GM12891 (cell line): ENCODE results near the gene LCA5L.

Source experiments
- DNase-seq: peaks from one replicate; pipeline ENCODE4 v3.0.0; 2011; ENCODE audit warnings: low spot score; ENCODE audit not compliant: insufficient read length
- FAIRE-seq: peaks from 2 replicates; lab custom pipeline; 2011; peaks lifted over from hg19 to GRCh38; lab: Jason Lieb, UNC
- PAX5 ChIP-seq: IDR thresholded peaks from 2 replicates; pipeline ENCODE4 v1.6.1; 2011; ENCODE audit warnings: low read length, moderate library complexity, mild to moderate bottlenecking; ENCODE audit not compliant: insufficient read depth, severe bottlenecking
- POLR2A ChIP-seq: IDR thresholded peaks from 2 replicates; pipeline ENCODE4 v1.6.1; 2011; ENCODE audit warnings: low read depth, low read length, control low read depth
- POLR2AphosphoS5 ChIP-seq: IDR thresholded peaks from 2 replicates; pipeline ENCODE4 v1.6.1; 2011; ENCODE audit warnings: low read depth, low read length, control low read depth
- POU2F2 ChIP-seq: IDR thresholded peaks from 2 replicates; pipeline ENCODE4 v1.6.1; 2011; ENCODE audit warnings: low read depth, mild to moderate bottlenecking, control low read depth, low read length, moderate library complexity
- SPI1 ChIP-seq: IDR thresholded peaks from 2 replicates; pipeline ENCODE4 v1.6.1; 2011; ENCODE audit warnings: low read depth, low read length, control low read depth
- TAF1 ChIP-seq: IDR thresholded peaks from 2 replicates; pipeline ENCODE4 v1.6.1; 2011; ENCODE audit warnings: low read depth, low read length, control low read depth

The LCA5L gene

DNA sequence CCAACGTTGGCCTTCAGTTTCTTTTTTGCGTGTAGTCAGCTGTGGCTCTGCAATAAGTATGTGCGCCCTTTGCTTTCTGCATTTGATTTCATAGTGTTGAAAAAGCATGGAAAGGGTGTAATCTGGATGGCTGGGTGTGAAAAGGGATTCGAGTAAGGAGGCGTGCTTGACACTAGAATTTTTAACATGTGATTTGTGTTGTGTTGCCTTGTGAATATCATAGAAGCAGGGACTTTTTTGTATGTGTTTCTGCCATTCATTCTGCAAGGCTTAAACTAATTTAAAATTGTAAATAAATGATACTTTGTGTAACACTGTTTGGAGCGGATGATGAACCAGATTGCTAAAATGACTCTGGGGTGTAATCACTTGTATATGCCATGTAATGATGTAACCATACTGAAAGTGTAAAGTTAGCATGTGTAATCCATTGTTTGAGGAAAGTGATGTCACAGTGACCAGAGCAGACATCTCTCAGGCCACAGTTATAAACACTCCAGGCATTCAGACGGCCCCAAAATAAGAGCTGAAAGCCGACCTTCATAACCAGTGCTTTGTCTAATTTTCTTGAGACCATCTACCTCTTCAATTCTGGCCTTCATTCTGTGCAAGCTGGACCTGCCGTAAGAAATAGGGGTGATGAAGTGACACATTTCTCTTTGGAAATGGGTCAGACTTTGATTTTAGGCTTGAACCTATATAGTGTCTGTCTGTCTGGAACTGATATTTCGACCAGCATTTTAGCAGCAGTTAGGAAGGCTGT lies 6.8 kb upstream of the LCA5L start:
- FAIRE-seq, result no peak
- no peak for DNase-seq
- TF ChIP-seq POU2F2, result no peak
- no peak for TF ChIP-seq TAF1
- no peak for TF ChIP-seq POLR2AphosphoS5
- no peak for TF ChIP-seq PAX5
- no peak for TF ChIP-seq SPI1
- no peak for TF ChIP-seq POLR2A

DNA sequence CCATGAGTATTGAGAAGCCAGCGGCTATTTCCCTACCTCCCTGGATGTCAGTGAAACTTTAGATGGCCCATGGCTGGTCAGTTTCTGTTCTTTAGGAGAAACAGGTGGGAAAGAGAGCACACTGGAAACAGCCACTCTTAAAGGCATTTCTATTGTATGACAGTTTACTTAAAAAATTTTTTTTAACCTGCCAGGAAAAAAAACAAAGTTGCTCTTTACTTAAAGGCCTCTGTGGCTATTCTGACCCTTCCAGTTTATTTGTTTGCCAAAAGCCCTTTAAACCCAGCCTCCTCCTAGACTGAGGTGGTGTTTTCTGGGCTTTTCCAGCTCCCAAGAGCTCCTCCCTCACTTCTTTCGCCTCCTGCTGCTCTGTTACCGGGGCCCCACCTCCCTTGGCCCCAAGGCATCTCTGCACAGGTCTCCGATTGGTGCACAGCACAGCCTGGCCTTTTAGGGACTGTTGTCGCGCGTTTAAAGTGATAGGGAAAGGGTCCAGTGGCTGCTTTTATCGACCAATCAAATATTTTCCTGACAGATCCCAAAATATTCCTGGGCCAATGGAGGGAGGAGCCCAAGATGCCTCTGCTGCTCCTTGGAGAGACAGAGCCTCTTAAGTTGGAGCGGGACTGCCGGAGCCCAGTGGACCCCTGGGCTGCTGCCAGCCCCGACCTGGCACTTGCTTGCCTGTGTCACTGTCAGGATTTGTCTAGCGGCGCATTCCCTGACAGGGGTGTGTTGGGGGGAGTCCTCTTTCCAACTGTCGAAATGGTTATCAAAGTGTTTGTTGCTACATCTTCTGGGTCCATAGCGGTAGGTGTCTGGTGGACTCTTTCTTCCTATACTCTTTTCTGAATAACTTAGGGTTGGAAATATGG lies 6.0 kb upstream of the LCA5L start, which contains the start of gene SH3BGR:
TSS of gene SH3BGR (plus strand) at position 639 of the 875 bp plus-strand sequence. CDS start at position 766, 127 bp downstream.
- TF ChIP-seq POLR2AphosphoS5, result no peak
- TF ChIP-seq PAX5, result no peak
- no peak for TF ChIP-seq TAF1
- TF ChIP-seq SPI1, result no peak
- TF ChIP-seq POU2F2, result no peak
- TF ChIP-seq POLR2A, result no peak
- no peak for FAIRE-seq
- no peak for DNase-seq

DNA sequence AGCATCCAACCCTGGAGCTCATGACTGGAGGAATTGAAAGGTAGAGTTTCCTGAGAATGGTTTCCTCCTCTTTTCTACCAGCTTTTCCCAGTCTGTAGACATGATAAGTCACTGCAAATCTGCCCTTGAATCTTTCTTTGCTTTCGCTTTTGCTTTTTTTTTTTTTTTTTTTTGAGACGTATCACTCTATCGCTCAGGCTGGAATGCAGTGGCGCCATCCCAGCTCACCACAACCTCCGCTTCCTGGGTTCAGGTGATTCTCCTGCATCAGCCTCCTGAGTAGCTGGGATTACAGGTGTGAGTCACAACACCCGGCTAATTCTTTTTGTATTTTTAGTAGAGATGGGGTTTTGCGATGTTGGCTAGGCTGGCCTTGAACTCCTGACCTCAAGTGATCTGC lies 1.7 kb upstream of the LCA5L start:
- TF ChIP-seq POLR2AphosphoS5 (no peak), SPI1 (no peak), PAX5 (no peak), TAF1 (no peak), POLR2A (no peak), POU2F2 (no peak)
- DNase-seq, result no peak

DNA sequence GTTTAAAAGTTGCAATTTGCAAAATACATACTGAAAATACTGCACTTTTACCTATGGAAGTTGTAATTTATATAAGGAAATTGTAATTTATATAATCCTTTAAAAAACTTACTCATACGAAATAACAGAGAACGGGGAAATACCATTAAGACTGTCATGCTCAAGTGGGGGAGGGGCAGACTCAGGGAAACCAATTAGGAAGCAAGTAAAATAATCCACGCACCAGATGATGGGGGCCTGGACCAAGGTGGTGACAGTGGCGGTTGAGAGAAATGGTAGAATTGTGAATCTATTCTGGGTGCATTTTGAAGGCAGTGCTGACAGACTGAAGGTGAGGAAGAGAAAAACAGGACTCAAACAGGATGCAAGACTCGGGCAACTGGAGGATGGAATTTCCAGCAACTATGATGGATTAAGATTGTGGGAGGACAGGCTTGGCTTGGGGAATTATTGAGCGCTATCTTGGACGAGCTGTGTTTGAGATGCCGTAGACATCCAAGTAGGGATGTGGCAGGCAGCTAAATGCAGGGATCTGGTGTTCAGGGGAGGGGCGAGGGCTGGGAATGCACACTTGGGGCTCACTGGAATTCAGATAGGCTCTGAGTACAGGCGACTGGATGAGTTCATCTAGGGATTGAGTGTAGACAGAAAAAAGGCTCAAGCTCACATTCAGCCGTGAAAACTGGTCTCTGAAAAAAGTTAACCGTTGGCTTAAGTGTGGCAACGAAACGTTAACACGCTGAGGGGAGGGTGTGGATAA lies 977 bp downstream of the LCA5L start:
- FAIRE-seq (no peak), DNase-seq (no peak)
- TF ChIP-seq POU2F2, result no peak
- no peak for TF ChIP-seq POLR2A
- TF ChIP-seq PAX5, result no peak
- no peak for TF ChIP-seq TAF1
- TF ChIP-seq SPI1, result no peak
- no peak for TF ChIP-seq POLR2AphosphoS5

More for the DNA sequence above, 1.7 kb upstream of the LCA5L start:
- no peak for FAIRE-seq

DNA sequence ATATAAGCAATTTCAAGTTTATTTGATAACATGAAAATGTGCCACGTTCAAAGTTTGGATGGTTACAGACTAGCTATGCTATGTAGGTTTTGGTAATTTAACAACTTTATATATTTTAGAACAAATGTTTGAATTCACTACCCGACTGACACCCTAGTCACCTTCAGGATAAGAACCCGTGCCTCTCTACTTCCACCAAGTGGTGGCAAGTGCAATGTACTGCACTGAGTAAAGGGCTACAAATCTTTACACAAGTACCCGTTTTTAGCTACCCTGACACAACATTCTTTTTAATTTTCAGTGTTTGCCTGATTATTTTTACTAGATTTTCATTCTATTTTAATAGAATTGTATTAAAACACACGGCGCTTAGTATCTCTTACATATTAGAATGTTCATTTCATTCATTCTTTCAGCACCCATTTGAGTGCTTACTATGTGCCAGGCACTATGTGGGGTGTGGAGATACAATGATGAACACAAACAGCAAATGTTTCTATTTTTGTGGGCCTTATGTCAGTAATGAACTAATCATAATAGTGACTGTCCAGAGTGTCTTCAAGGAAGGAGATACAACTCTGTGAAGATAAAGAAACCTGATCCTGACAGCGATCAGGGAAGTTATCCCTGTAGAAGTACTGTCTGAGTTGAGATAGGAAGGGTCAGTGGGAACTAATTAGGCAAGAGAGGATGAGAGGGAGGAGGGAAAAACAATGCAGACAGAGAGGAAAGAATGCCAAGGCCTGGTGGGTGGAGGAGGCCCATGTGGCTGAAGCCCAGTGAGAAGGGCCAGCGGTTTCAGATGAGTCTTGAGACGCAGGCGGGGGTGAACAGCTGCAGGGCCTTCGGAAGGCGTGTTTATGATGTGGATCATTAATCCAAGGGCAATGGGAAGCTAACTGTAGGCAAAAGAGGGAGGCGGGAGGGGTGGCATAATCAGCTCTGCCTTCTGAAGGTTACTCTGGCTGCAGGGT lies 3.8 kb downstream of the LCA5L start:
- TF ChIP-seq POLR2AphosphoS5 (no peak), POLR2A (no peak)
- peak; percentile 56 for FAIRE-seq
- no peak for DNase-seq

DNA sequence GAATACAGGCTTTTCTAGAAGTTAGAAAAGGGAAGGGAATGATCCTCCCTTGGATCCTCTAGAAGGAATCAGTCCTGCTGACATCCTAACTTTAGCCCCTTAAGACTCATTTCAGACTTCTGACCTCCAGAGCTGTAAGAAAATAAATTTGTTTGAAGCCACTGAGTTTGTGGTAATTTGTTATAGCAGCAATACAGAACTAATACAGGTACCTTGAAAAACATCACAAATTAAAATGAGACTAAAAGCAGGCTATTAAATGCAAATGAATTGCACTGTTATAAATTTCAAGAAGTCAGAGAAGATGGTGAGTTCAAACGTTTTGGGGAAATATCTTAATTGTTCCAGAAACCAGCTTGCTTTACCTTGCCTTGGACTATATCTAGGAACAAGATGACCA lies 6.3 kb downstream of the LCA5L start:
- TF ChIP-seq TAF1 (no peak), POU2F2 (no peak), POLR2A (no peak), POLR2AphosphoS5 (no peak), SPI1 (no peak), PAX5 (no peak)
- no peak for DNase-seq

DNA sequence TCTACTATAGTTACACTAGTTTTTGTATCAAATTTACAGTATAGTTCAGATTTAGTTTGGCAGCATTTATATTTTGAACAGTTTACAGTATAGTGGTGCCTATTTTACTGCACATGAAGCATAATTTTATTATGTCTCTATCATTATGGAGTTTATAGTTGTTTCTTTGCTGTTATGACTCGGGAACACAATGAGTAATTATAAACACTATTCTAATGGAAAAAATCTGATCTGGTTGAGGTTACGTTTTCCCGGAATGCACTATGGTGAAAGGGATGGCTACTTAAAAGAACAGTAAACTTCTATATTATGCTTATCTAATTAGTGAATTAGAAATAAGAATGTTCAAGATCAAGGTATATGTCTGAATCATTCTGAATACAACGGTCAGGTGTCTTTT lies 10.6 kb downstream of the LCA5L start:
- TF ChIP-seq POLR2AphosphoS5 (no peak), PAX5 (no peak), TAF1 (no peak), SPI1 (no peak), POU2F2 (no peak), POLR2A (no peak)
- DNase-seq (no peak), FAIRE-seq (no peak)

More for the DNA sequence above, 6.3 kb downstream of the LCA5L start:
- no peak for FAIRE-seq

DNA sequence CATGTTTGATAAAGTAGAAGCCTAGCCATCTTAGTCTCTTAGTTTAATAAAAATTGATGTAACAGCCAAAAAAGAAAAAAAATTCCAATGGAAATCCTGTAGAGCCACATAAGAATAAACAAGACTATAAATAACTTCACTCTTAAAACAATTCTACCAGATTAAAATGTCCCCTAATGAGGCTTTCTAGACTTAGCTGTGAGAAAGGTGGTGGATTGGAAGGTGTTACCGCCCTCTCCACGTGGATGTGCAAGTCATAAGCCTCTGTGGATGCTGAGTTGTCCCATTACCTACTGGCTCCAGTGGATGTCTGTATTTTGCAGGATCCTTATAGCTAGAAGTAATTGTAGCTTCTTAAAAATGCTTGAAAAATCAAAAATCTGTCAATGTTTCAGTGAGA lies 14.6 kb downstream of the LCA5L start:
- FAIRE-seq (no peak), DNase-seq (no peak)
- TF ChIP-seq PAX5 (no peak), POU2F2 (no peak), POLR2AphosphoS5 (no peak), POLR2A (no peak), SPI1 (no peak), TAF1 (no peak)

DNA sequence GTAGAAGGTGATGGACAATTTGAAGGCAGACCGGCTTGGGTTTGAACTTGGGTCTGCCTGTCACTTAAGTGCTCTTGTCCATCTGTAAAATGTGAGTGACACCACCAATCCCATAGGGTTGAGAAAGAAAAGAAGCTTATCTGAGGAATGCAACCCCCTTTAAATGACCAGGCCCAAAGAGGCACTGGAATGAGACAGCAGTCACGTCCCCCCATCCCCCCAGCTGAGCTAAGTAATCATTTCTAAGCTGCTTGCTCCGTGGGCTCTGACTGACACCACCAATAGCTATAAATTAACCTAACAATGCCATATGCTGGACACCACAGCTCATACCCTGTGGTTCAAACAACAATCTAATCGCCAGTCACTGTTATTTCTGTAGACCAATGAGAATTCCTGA lies 15.1 kb downstream of the LCA5L start:
- FAIRE-seq, result no peak
- no peak for DNase-seq
- TF ChIP-seq SPI1 (no peak), PAX5 (no peak), POLR2AphosphoS5 (no peak), POLR2A (no peak)
